Upper lobe of right lung (tissue), 1 donor: Measurements from ENCODE around the gene FAR2. TPM values are rescaled to one million over a fixed set of nuclear protein-coding genes. Genes with fewer than 3 reads are reported as not detected.

Source experiments
- ATAC-seq: fragments of 200-7000 bp; cut with Tn5 transposase; one replicate; pipeline ENCODE4 v1.9.1; 2020; ENCODE audit warnings: mild to moderate bottlenecking, moderate library complexity
- DNase-seq: peaks from one replicate; pipeline ENCODE4 v3.0.0-alpha.2; 2020
- H3K27ac ChIP-seq: fragments of 200-600 bp; one replicate; pipeline ENCODE4 v1.8.0; 2022
- H3K27me3 ChIP-seq: fragments of 200-600 bp; one replicate; pipeline ENCODE4 v1.8.0; 2022; ENCODE audit warnings: mild to moderate bottlenecking
- H3K36me3 ChIP-seq: fragments of 200-600 bp; one replicate; pipeline ENCODE4 v1.8.0; 2022
- H3K4me1 ChIP-seq: fragments of 200-600 bp; one replicate; pipeline ENCODE4 v1.8.0; 2022
- H3K4me3 ChIP-seq: fragments of 200-600 bp; one replicate; pipeline ENCODE4 v1.8.0; 2022; ENCODE audit warnings: mild to moderate bottlenecking
- H3K9me3 ChIP-seq: fragments of 200-600 bp; one replicate; pipeline ENCODE4 v1.8.0; 2022
- CTCF ChIP-seq: fragments of 200-600 bp; IDR thresholded peaks from one replicate; pipeline ENCODE4 v1.8.0; 2022; ENCODE audit warnings: antibody characterized with exemption
- intact Hi-C: fragments of 100-400 bp; cut with DNase I; formaldehyde crosslinking; loops from one replicate; pipeline ENCODE4 v1.11.0; 2022
- total RNA-seq: library from RNA; stranded (reverse); fragmentation: NEBNext Ultra II Directional; extraction: Animal tissue kit (Norgen Biotek cat#: 25700); gene quantifications from one replicate; pipeline ENCODE4 v1.2.1, GENCODE V29; 2021
- donor health status: DM: no; HTN: yes; CAD: no; lungs with severe emphysema.

The FAR2 gene
- total RNA-seq, 1 donor from 2014 or later: 13.3 TPM

GRCh38 chr12:29228474-29229157 lies 79.5 kb downstream of the FAR2 start:
- TF ChIP-seq CTCF: no peak
- intact Hi-C loops: no loop called here

GRCh38 chr12:29229158-29229505 lies 80.1 kb downstream of the FAR2 start:
- intact Hi-C loops: no loop called here
- no peaks in the 10 kb centered on the region for H3K9me3 ChIP-seq
- H3K36me3 ChIP-seq: no peaks in the 10 kb centered on the region
- no peak for DNase-seq
- no peak for ATAC-seq
- H3K4me1 ChIP-seq: no peaks in the 10 kb centered on the region
- H3K4me3 ChIP-seq: no peak overlapping the region
- H3K27ac ChIP-seq: no peak overlapping the region
- no peak for TF ChIP-seq CTCF
- H3K27me3 ChIP-seq: no peaks in the 10 kb centered on the region

More at GRCh38 chr12:29228474-29229157, 79.5 kb downstream of the FAR2 start:
- Histone ChIP-seq H3K27ac (no peak overlapping the region), H3K4me3 (no peak overlapping the region), H3K4me1 (no peaks in the 10 kb centered on the region), H3K36me3 (no peaks in the 10 kb centered on the region), H3K9me3 (no peaks in the 10 kb centered on the region), H3K27me3 (no peaks in the 10 kb centered on the region)
- no peak for DNase-seq
- ATAC-seq: no peak

- Histone ChIP-seq H3K36me3 (no peaks in the 10 kb centered on the region), H3K27ac (no peak overlapping the region), H3K4me1 (no peaks in the 10 kb centered on the region), H3K27me3 (no peaks in the 10 kb centered on the region), H3K4me3 (no peak overlapping the region), H3K9me3 (no peaks in the 10 kb centered on the region)
- ATAC-seq: no peak
- no peak for TF ChIP-seq CTCF
- DNase-seq: no peak
- intact Hi-C loops: no loop called here
These were observed 80.9 kb downstream of the FAR2 start for GRCh38 chr12:29229937-29230336.

- Histone ChIP-seq H3K27me3 (no peaks in the 10 kb centered on the region), H3K27ac (no peak overlapping the region), H3K4me3 (no peak overlapping the region), H3K36me3 (no peaks in the 10 kb centered on the region), H3K4me1 (no peaks in the 10 kb centered on the region), H3K9me3 (no peaks in the 10 kb centered on the region)
- no peak for TF ChIP-seq CTCF
- ATAC-seq (no peak), DNase-seq (no peak)
- intact Hi-C loops: no loop called here
These were observed 81.9 kb downstream of the FAR2 start for GRCh38 chr12:29230800-29231560.

- no peak for TF ChIP-seq CTCF
- Histone ChIP-seq H3K36me3 (no peaks in the 10 kb centered on the region), H3K9me3 (no peaks in the 10 kb centered on the region), H3K4me1 (no peaks in the 10 kb centered on the region), H3K27me3 (no peaks in the 10 kb centered on the region), H3K27ac (no peak overlapping the region), H3K4me3 (no peak overlapping the region)
- ATAC-seq (no peak), DNase-seq (no peak)
- intact Hi-C loops: no loop called here
These were observed 83.0 kb downstream of the FAR2 start for GRCh38 chr12:29232086-29232485.
